BLaER1 treated with 17β-estradiol and CSF1 and Interleukin-3, amounts not matched to agents 10 nM and 100 nM (cell line): Measurements from ENCODE around the gene NPC1.

Experiments
- H3K27ac ChIP-seq, 11 experiments: shearing (Covaris generic); formaldehyde crosslinking; 2 replicates each; pipeline ENCODE4 v1.8.1; 2022
- H3K27me3 ChIP-seq, 11 experiments: shearing (Covaris generic); formaldehyde crosslinking; 2 replicates each; pipeline ENCODE4 v1.8.1; 2022
- H3K36me3 ChIP-seq, 11 experiments: shearing (Covaris generic); formaldehyde crosslinking; 2 replicates each; pipeline ENCODE4 v1.8.1; 2022
- H3K4me1 ChIP-seq, 10 experiments: shearing (Covaris generic); formaldehyde crosslinking; 2 replicates each; pipeline ENCODE4 v1.8.1; 2022
- H3K4me2 ChIP-seq, 11 experiments: shearing (Covaris generic); formaldehyde crosslinking; 2 replicates each; pipeline ENCODE4 v1.8.1; 2022
- H3K4me3 ChIP-seq, 10 experiments: shearing (Covaris generic); formaldehyde crosslinking; 2 replicates each; pipeline ENCODE4 v1.8.1; 2022
- H3K9ac ChIP-seq, 11 experiments: shearing (Covaris generic); formaldehyde crosslinking; 2 replicates each; pipeline ENCODE4 v1.8.1; 2022
- H3K9me3 ChIP-seq, 11 experiments: shearing (Covaris generic); formaldehyde crosslinking; replicated peaks in 1 of 11; 2 replicates each; pipeline ENCODE4 v1.8.1; 2022
- H4K20me1 ChIP-seq, 11 experiments: shearing (Covaris generic); formaldehyde crosslinking; 2 replicates each; pipeline ENCODE4 v1.8.1; 2022
- Cebpa-rat ChIP-seq, 11 experiments: shearing (Covaris generic); IDR thresholded peaks; 2 replicates each; pipeline ENCODE4 v1.8.1; 2022

NPC1 gene

GRCh38 chr18:23586249-23587196, at the start of gene NPC1:
Gene NPC1, minus strand, starts transcription at chr18:23586506. Its CDS starts 163 bp downstream, at chr18:23586343.
- Histone ChIP-seq H4K20me1 (peaks cover 15 to 43% (median 34%) of the 10 kb centered on the region in 11 experiments; a peak in 16 of 22 replicates), H3K4me1 (peaks cover 32 to 57% (median 39%) of the 10 kb centered on the region in 10 experiments), H3K36me3 (peaks cover 13 to 21% (median 19%) of the 10 kb centered on the region in 11 experiments; a peak in 20 of 22 replicates), H3K9me3 (no peaks in the 10 kb centered on the region), H3K27ac (peak within 1 kb of the TSS; percentile 88 to 97 (median 94)), H3K9ac (peak within 1 kb of the TSS; percentile 88 to 97 (median 93)), H3K4me2 (peak within 1 kb of the TSS; percentile 85 to 97 (median 90)), H3K4me3 (peak within 1 kb of the TSS; percentile 74 to 96 (median 82)), H3K27me3 (no peaks in the 10 kb centered on the region)
- no peak for TF ChIP-seq Cebpa-rat (IDR thresholded peaks at IDR 0.05)

DNA sequence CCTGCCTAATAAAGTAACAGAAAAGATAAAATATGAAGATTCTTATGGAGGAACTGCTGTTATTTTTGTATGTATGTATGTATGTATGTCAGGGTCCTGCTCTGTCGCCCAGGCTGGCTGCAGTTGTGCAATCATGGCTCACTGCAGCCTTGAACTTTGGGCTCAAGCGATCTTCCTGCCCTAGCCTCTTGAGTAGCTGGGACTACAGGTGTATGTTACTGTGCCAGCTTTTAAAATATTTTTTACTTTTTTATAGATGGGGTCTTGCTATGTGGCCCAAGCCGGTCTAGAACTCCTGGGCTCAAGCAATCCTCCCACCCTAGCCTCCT, 49.7 kb upstream of the NPC1 start:
- Histone ChIP-seq H3K4me2 (peak overlapping the region in 8 of 11 experiments; percentile 10 to 58 (median 48); a peak in 10 of 22 replicates), H3K27ac (no peak overlapping the region), H3K4me3 (no peak overlapping the region), H3K9me3 (peaks cover 5 to 16% (median 6%) of the 10 kb centered on the region in 11 experiments), H3K9ac (no peak overlapping the region), H3K36me3 (no peaks in the 10 kb centered on the region), H3K4me1 (peaks cover 11 to 23% (median 17%) of the 10 kb centered on the region in 10 experiments; a peak in 16 of 20 replicates), H4K20me1 (no peaks in the 10 kb centered on the region), H3K27me3 (no peaks in the 10 kb centered on the region)
- peak in 6 of 11 experiments; percentile 5 to 68 (median 23); a peak in 8 of 22 replicates for TF ChIP-seq Cebpa-rat (IDR thresholded peaks at IDR 0.05)

DNA sequence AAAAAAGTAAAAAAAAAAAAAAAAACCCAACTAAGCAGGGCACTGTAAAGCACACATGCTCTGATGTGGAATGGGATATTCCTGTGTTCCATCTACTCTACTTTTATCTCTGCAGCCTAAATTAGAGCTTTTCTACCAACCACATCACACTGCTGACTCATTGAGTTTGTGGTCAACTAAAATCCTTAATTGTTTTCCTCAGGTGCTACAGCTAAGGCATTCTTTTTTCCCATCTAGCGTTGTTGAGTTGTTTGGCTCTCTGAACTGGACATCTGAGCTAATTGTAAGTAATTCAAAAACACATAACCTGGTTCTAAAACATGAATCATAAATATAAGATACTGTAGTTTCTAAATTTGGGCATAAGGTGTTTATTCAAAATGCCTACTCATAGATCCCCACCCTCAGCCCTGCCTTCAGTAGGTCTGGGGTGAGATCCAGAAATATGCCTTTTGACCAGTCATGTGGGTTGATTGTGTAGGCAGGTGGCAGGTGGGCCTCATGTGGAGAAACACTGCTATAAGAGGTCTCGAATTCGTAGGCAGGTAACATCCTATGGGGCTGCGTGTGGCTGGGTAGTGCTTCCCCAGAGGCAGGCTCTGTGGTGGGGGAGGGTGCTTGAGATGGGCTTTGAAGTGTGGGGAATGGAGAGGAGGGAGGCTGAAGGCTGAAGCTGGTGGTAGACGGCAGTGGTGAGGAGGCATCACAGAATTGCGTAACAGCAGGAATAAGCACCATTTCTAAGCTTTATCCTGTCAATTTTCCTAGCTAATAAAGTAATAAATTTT, 49.2 kb upstream of the NPC1 start:
- peak in 10 of 11 experiments; percentile 53 to 81 (median 66); a peak in 12 of 22 replicates for TF ChIP-seq Cebpa-rat (IDR thresholded peaks at IDR 0.05)
- Histone ChIP-seq H3K36me3 (no peaks in the 10 kb centered on the region), H3K27me3 (no peaks in the 10 kb centered on the region), H4K20me1 (no peaks in the 10 kb centered on the region), H3K9ac (no peak overlapping the region), H3K4me3 (no peak overlapping the region), H3K4me2 (peak overlapping the region in 10 of 11 experiments; percentile 12 to 58 (median 42); a peak in 13 of 22 replicates), H3K4me1 (peaks cover 11 to 23% (median 17%) of the 10 kb centered on the region in 10 experiments; a peak in 16 of 20 replicates), H3K27ac (no peak overlapping the region), H3K9me3 (peaks cover 0 to 10% (median under 1%) of the 10 kb centered on the region in 11 experiments; a peak in 7 of 22 replicates)

DNA sequence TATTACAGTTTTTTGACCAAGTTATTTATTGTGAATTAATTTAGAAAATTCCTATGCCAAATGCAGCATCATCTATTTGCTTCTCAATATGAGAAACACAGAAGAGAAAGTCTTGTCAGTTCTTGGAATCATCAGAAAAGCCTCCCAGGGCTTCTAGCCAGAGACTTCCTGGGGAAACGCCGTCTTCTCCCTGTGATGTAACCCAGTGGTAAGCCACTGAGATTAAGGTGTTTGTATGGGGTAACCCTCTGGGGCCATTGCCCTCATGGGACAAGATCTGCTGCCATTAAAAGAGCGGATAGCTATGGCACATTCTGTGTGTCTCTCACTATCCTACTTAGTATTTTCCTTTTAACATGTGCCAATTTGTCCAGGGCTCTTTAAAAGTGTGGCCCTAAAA, 48.4 kb upstream of the NPC1 start:
- Histone ChIP-seq H3K9me3 (peaks cover 0 to 6% (median 0%) of the 10 kb centered on the region in 11 experiments; a peak in 1 of 22 replicates), H3K4me2 (peak overlapping the region in 10 of 11 experiments; percentile 12 to 58 (median 42); a peak in 12 of 22 replicates)

DNA sequence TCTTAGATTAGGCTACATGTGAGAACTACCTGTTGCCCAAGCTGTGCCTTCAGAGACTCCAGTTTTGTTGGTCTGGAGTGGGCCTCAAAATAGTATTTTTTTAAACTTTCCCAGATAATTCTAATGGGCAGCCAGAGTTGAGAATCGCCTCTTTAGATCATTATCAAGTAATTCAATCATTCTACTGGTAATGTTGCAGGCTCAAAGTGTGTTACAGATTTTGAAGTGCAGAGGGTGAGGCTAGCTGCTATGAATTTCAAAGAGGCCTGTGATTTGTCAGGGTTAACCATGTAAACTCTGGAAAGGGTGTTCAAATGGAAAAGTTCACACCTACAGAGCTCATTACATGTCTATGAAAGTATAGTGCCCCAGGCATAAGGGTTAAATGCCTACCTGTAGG, 46.3 kb upstream of the NPC1 start:
- H3K36me3 ChIP-seq: no peaks in the 10 kb centered on the region
- peaks cover 11 to 23% (median 17%) of the 10 kb centered on the region in 10 experiments; a peak in 17 of 20 replicates for H3K4me1 ChIP-seq
- no peaks in the 10 kb centered on the region for H4K20me1 ChIP-seq
- no peak for TF ChIP-seq Cebpa-rat (IDR thresholded peaks at IDR 0.05)
- H3K27ac ChIP-seq: no peak overlapping the region
- peaks cover 0 to 6% (median 0%) of the 10 kb centered on the region in 11 experiments; a peak in 1 of 22 replicates for H3K9me3 ChIP-seq
- no peaks in the 10 kb centered on the region for H3K27me3 ChIP-seq
- H3K9ac ChIP-seq: no peak overlapping the region
- H3K4me2 ChIP-seq: no peak overlapping the region
- H3K4me3 ChIP-seq: no peak overlapping the region

More for the DNA sequence above, 48.4 kb upstream of the NPC1 start:
- Histone ChIP-seq H4K20me1 (no peaks in the 10 kb centered on the region), H3K27ac (no peak overlapping the region), H3K4me3 (no peak overlapping the region), H3K4me1 (peaks cover 11 to 23% (median 17%) of the 10 kb centered on the region in 10 experiments; a peak in 16 of 20 replicates), H3K27me3 (no peaks in the 10 kb centered on the region), H3K36me3 (no peaks in the 10 kb centered on the region), H3K9ac (no peak overlapping the region)
- TF ChIP-seq Cebpa-rat (IDR thresholded peaks at IDR 0.05): no peak

DNA sequence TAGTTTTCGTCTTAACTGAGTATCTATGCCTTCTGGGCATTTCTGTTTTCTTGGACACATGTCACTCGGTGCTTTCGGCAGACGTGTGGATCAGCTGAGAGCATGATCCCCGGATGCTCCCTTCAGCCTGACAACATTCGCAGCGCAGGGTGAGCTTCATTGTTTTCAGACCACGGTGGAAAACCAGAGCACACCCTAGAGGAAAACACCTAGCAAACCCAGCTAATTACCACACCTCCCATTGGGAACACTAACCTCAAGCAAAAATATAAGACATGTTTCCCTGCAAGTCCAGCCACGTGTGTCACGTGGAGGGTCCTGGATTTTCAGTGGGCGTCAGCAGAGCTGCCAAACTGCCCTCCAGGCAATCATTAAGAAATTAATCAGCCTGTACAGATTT, 45.4 kb upstream of the NPC1 start:
- Histone ChIP-seq H3K4me3 (no peak overlapping the region), H3K27ac (no peak overlapping the region), H3K4me2 (no peak overlapping the region), H3K4me1 (peaks cover 11 to 23% (median 17%) of the 10 kb centered on the region in 10 experiments; a peak in 17 of 20 replicates), H4K20me1 (no peaks in the 10 kb centered on the region), H3K9me3 (peaks cover 0 to 6% (median 0%) of the 10 kb centered on the region in 11 experiments; a peak in 1 of 22 replicates), H3K27me3 (no peaks in the 10 kb centered on the region), H3K9ac (no peak overlapping the region), H3K36me3 (no peaks in the 10 kb centered on the region)
- TF ChIP-seq Cebpa-rat (IDR thresholded peaks at IDR 0.05): no peak

DNA sequence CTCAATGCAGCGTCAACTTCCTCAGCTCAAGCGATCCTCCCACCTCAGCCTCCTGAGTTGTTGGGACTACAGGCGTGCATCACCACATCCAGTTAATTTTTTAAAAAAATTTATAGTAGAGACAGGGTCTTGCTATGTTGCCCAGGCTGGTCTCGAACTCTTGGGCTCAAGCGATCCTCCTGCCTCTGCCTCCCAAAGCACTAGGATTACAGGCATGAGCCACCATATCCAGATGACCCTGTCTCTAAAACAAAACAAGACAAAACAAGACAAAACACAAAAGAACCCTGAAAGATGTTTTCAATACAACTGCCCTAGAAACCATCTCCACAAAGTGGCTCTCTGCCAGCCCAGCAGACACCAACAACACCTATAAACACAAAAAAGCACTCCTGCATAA, 45.0 kb upstream of the NPC1 start:
- no peak overlapping the region for H3K27ac ChIP-seq
- H3K9me3 ChIP-seq: peaks cover 0 to 6% (median 0%) of the 10 kb centered on the region in 11 experiments; a peak in 1 of 22 replicates
- peaks cover 11 to 23% (median 17%) of the 10 kb centered on the region in 10 experiments; a peak in 17 of 20 replicates for H3K4me1 ChIP-seq
- no peak for TF ChIP-seq Cebpa-rat (IDR thresholded peaks at IDR 0.05)
- H3K27me3 ChIP-seq: no peaks in the 10 kb centered on the region
- H3K4me2 ChIP-seq: no peak overlapping the region
- no peak overlapping the region for H3K9ac ChIP-seq
- H3K36me3 ChIP-seq: no peaks in the 10 kb centered on the region
- no peaks in the 10 kb centered on the region for H4K20me1 ChIP-seq
- no peak overlapping the region for H3K4me3 ChIP-seq

DNA sequence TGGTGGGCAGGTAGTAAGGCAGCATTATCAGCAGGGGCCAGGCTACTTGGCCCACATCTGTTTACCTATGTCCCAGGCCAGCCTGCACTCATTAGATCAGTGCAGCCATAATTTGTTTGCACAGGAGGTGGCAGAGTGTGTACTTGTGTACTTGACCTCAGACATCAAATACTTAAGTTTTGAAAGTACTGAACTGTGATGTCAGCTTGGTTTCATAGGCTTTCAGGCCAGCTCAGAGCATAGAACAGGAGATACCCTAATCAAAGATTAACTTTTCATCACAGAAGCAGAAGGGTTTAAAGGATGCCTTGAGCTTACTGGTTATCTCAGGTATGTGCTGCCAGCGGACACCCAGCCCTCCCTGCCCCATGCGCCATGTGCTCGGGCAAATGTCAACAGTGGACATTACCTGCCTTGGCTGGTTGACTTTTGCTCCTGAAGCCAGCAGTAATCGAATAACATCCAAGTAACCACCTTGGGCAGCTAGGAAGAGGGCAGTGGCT, 43.2 kb upstream of the NPC1 start:
- Histone ChIP-seq H3K4me2 (no peak overlapping the region), H3K4me1 (peaks cover 0 to 6% (median 2%) of the 10 kb centered on the region in 10 experiments; a peak in 13 of 20 replicates), H3K9me3 (no peaks in the 10 kb centered on the region), H3K36me3 (no peaks in the 10 kb centered on the region), H4K20me1 (no peaks in the 10 kb centered on the region), H3K4me3 (no peak overlapping the region), H3K27me3 (no peaks in the 10 kb centered on the region), H3K27ac (no peak overlapping the region), H3K9ac (no peak overlapping the region)
- TF ChIP-seq Cebpa-rat (IDR thresholded peaks at IDR 0.05): no peak
